Heart right ventricle (tissue), 16 donors: ENCODE results near the gene MAST3. TPM values are rescaled to one million over a fixed set of nuclear protein-coding genes. Genes with fewer than 3 reads are reported as not detected.

Experiments
- ATAC-seq, 8 donors: fragments of 200-7000 bp; cut with Tn5 transposase; one replicate each; pipeline ENCODE4 v1.9.1; 2020; ENCODE audit warnings: mild to moderate bottlenecking in 8 of 8, moderate library complexity in 8 of 8, moderate number of reproducible peaks in 1 of 8
- DNase-seq, 2 donors: peaks; one replicate each; pipeline ENCODE4 v3.0.0-alpha.2; 2020
- H3K27ac ChIP-seq, 10 donors: fragments of 200-600 bp; sonication (generic) in 2 of 10; one replicate each; pipeline versions ENCODE4 v1.5.0 to v1.8.0; 2020 to 2022; ENCODE audit warnings: mild to moderate bottlenecking in 3 of 10
- H3K27me3 ChIP-seq, 7 donors: fragments of 200-600 bp; one replicate each; pipeline ENCODE4 v1.8.0; 2021 to 2022; ENCODE audit warnings: mild to moderate bottlenecking in 2 of 7
- H3K36me3 ChIP-seq, 9 donors: fragments of 200-600 bp; sonication (generic) in 1 of 9; one replicate each; pipeline versions ENCODE4 v1.5.0 to v1.8.0; 2020 to 2022; ENCODE audit warnings: mild to moderate bottlenecking in 2 of 9
- H3K4me1 ChIP-seq, 9 donors: fragments of 200-600 bp; sonication (generic) in 1 of 9; one replicate each; pipeline versions ENCODE4 v1.5.0 to v1.8.0; 2020 to 2022; ENCODE audit warnings: mild to moderate bottlenecking in 4 of 9
- H3K4me3 ChIP-seq, 10 donors: fragments of 200-600 bp; sonication (generic) in 2 of 10; one replicate each; pipeline versions ENCODE4 v1.5.0 to v1.8.0; 2020 to 2022; ENCODE audit warnings: mild to moderate bottlenecking in 7 of 10, moderate library complexity in 2 of 10
- H3K9me3 ChIP-seq, 11 donors: fragments of 200-600 bp in 10 of 11; sonication (generic) in 2 of 11; one replicate each; pipeline versions ENCODE4 v1.5.0 to v1.8.0; 2013 to 2022; ENCODE audit warnings: mild to moderate bottlenecking in 2 of 11, control low read depth in 1 of 11, moderate library complexity in 1 of 11
- WGBS, 2 donors: extraction: QIAGEN DNeasy Blood & Tissue Kit; methylation state at CpG; one replicate each; pipeline ENCODE4 v1.1.7; 2013; ENCODE audit warnings: inconsistent platforms in 1 of 2; 5-methylcytosine and 5-hydroxymethylcytosine counted together
- intact Hi-C, 10 donors: fragments of 100-400 bp; cut with DNase I; formaldehyde crosslinking; loops; one replicate each; pipeline versions ENCODE4 v1.11.1 to v1.14.2; 2022
- polyA plus RNA-seq, 2 donors: library from polyadenylated mRNA; stranded (reverse); fragments of 200-250 nt; gene quantifications; one replicate each; pipeline ENCODE4 v1.2.3, GENCODE V29; 2013
- total RNA-seq, 10 donors: library from RNA; stranded (reverse); fragmentation: NEBNext Ultra II Directional in 3 of 10; extraction: Animal tissue kit (Norgen Biotek cat#: 25700) in 3 of 10; gene quantifications; one replicate each; pipeline versions ENCODE4 v1.2.1 to v1.2.4, GENCODE V29; 2021 to 2023
- TF ChIP-seq, protein P1 (sequence below), 9 donors: fragments of 200-600 bp; sonication (generic) in 2 of 9; IDR thresholded peaks; one replicate each; pipeline versions ENCODE4 v1.5.0 to v1.8.0; 2021 to 2022; ENCODE audit warnings: antibody characterized with exemption in 9 of 9, mild to moderate bottlenecking in 5 of 9, moderate library complexity in 1 of 9
- donor health status: Arrhythmogenic right ventricular cardiomyopathy.
- donor health status: ischemic (EF 13 %, LVEDD 7.1; RV severe dilation, severe dysfunction).
- donor health status: healthy with polysubstance abuse.
- donor health status: DM: no; HTN: yes; CAD: no.
- donor health status: DM: no; HTN: no; CAD: no.
- donor health status: ischemic (EF 25% LVEDD 6.9; RV normal size, moderate dysfunction).
- donor health status: ischemic (EF 25% LVEDD 5.7; RV mildly dilated, moderate dysfunction).
- donor health status: healthy.
- donor health status: DM: yes; HTN: yes; CAD: no.
- donor health status: Ischemic cardiomyopathy.
- donor health status: ischemic (EF 35%, LVEDD 5.7; RV mildly dilated, moderate dysfunction).
- donor health status: nonischemic (EF 11% LVEDD 7.7; RV severe dilation, severe dysfunction).
- donor health status: DM: yes; HTN: yes; CAD: no.
- donor health status: PGD.
- donor health status: ischemic (EF 29% LVEDD 5.4; RV normal size, mild dysfunction).
- donor health status: nonischemic (EF 23%, LVEDD 6.1; RV moderate dilation, normal function).

Gene MAST3
- total and polyA plus RNA-seq, 12 donors, result 1.5 to 6.4 (median 4.1) TPM

DNA sequence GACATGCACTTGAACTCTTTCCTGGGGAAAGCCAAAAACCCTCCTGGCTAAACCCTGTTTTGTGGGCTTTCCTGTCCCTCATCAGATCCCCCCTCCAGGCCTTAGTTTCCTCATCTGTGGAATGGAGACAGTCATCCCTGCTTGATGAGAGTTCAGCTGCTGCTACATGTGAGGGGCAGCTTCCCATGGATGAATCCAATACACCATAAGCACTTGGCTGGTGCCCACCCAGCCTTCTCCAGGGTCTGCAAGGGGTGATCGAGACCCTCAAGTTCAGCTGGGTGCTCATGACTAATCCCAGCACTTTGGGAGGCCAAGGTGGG is 32.4 kb upstream of the MAST3 start:
- no peak overlapping the region for H3K4me3 ChIP-seq
- H3K27ac ChIP-seq, result no peak overlapping the region
- H3K9me3 ChIP-seq, result no peaks in the 10 kb centered on the region
- DNase-seq (no peak), ATAC-seq (no peak)
- intact Hi-C loops, result loop anchor here in 2 of 10 donors (10.0 kb wide), 1 partner anchor 120 kb away; no protein-coding TSS in a partner anchor
- peaks cover 0 to 8% (median 0%) of the 10 kb centered on the region in 7 donors for H3K27me3 ChIP-seq
- WGBS, 2 donors, result 87 to 88% methylated on average over 1 of the region's 1 CpG
- H3K4me1 ChIP-seq, result no peaks in the 10 kb centered on the region
- TF ChIP-seq, protein P1, sequence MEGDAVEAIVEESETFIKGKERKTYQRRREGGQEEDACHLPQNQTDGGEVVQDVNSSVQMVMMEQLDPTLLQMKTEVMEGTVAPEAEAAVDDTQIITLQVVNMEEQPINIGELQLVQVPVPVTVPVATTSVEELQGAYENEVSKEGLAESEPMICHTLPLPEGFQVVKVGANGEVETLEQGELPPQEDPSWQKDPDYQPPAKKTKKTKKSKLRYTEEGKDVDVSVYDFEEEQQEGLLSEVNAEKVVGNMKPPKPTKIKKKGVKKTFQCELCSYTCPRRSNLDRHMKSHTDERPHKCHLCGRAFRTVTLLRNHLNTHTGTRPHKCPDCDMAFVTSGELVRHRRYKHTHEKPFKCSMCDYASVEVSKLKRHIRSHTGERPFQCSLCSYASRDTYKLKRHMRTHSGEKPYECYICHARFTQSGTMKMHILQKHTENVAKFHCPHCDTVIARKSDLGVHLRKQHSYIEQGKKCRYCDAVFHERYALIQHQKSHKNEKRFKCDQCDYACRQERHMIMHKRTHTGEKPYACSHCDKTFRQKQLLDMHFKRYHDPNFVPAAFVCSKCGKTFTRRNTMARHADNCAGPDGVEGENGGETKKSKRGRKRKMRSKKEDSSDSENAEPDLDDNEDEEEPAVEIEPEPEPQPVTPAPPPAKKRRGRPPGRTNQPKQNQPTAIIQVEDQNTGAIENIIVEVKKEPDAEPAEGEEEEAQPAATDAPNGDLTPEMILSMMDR (IDR thresholded peaks at IDR 0.05), result no peak
- peaks cover 0 to 4% (median 0%) of the 10 kb centered on the region in 9 donors for H3K36me3 ChIP-seq

DNA sequence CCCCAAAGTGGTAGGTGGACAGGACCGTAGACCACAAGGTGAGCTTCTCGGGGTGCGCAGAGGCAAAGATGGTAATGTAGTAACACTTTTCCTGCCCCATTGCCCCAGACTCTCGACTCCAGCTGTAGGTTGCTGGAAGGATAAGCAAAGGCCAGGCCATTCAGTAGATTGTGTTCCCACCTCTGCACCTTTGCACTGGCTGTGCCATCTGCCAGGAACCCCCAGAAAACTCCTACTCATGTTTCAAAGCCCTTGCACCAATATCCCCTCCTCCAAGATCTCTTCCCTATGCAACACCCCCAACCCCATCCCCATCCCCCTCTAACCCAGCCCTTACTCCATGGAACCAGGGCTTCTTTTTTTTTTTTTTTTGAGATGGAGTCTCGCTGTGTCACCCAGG is 29.2 kb upstream of the MAST3 start:
- DNase-seq (no peak), ATAC-seq (no peak)
- Histone ChIP-seq H3K27me3 (peaks cover 0 to 24% (median 9%) of the 10 kb centered on the region in 7 donors), H3K9me3 (no peaks in the 10 kb centered on the region), H3K4me1 (no peaks in the 10 kb centered on the region), H3K36me3 (peaks cover 0 to 24% (median 0%) of the 10 kb centered on the region in 9 donors), H3K4me3 (no peak overlapping the region), H3K27ac (no peak overlapping the region)
- TF ChIP-seq, protein P1 (IDR thresholded peaks at IDR 0.05), result no peak
- intact Hi-C loops, result loop anchor here in 2 of 10 donors (10.0 kb wide), 1 partner anchor 124 kb away; no protein-coding TSS in a partner anchor
- 93 to 95% methylated on average over 5 of the region's 5 CpGs for WGBS, 2 donors

DNA sequence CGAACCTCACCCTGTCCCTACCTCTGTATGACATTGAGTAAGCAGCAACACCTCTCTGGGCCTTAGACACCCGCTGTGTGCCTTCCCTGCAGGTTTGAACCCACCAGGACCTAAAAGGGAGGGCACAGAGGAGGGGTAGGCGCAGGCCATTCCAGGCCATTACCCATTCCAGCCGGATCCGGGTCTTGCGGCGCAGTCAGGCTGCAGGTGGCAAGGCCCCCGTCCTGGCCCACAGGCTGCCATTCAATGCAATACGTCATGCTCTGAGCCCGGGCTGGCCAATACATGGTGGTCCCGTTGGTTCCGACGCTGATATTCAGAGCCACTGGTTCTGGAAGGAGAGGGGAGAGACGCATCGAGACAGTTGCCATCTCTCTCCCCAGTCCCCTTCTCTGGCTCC is 28.2 kb upstream of the MAST3 start:
- H3K36me3 ChIP-seq, result peaks cover 0 to 26% (median 0%) of the 10 kb centered on the region in 9 donors
- no peaks in the 10 kb centered on the region for H3K4me1 ChIP-seq
- DNase-seq, result no peak
- intact Hi-C loops, result loop anchor here in 2 of 10 donors (10.0 kb wide), 1 partner anchor 125 kb away; no protein-coding TSS in a partner anchor
- H3K27me3 ChIP-seq, result peaks cover 0 to 19% (median 9%) of the 10 kb centered on the region in 7 donors
- TF ChIP-seq, protein P1 (IDR thresholded peaks at IDR 0.05), result no peak
- no peaks in the 10 kb centered on the region for H3K9me3 ChIP-seq
- WGBS, 2 donors, result 80 to 88% methylated on average over 15 of the region's 15 CpGs
- H3K4me3 ChIP-seq, result no peak overlapping the region
- ATAC-seq, result no peak
- no peak overlapping the region for H3K27ac ChIP-seq

DNA sequence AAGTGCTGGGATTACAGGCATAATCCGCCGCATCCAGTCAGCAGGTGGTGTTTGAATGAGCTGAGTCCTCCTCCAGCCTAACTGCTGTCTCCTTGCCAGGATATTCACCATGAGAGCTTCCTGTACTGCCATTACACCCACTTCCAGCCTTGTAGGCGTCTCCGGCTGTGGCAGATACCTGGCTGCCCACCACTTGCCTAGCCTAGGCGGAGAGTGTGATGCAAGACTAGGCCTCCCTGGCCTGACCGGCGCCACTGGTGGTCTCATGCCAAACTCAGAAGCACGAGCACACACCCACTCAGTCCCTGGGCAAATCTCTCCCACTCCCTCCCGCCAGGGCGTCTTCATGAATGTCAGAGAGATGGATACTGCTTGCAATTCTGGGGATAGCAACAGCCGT is 27.4 kb upstream of the MAST3 start:
- no peaks in the 10 kb centered on the region for H3K9me3 ChIP-seq
- intact Hi-C loops, result no loop called here
- 69 to 71% methylated on average over 11 of the region's 11 CpGs for WGBS, 2 donors
- peaks cover 0 to 30% (median 0%) of the 10 kb centered on the region in 9 donors for H3K36me3 ChIP-seq
- TF ChIP-seq, protein P1 (IDR thresholded peaks at IDR 0.05), result no peak
- DNase-seq (no peak), ATAC-seq (no peak)
- no peak overlapping the region for H3K27ac ChIP-seq
- no peak overlapping the region for H3K4me3 ChIP-seq
- H3K4me1 ChIP-seq, result no peaks in the 10 kb centered on the region
- H3K27me3 ChIP-seq, result peaks cover 0 to 19% (median 9%) of the 10 kb centered on the region in 7 donors
